SU-DHL-6 (cell line): ENCODE data around the gene IQCE.

Experiments used
- H2AFZ ChIP-seq: fragments of 200-600 bp; sonication (generic); 2 replicates; pipeline ENCODE4 v1.6.1; 2014; ENCODE audit warnings: low read depth, mild to moderate bottlenecking, moderate library complexity, mixed read lengths, antibody characterized with exemption, low read length; ENCODE audit not compliant: severe bottlenecking
- H3F3A ChIP-seq: fragments of 200-600 bp; shearing (Covaris generic); 2 replicates; pipeline ENCODE4 v1.6.0; 2016; ENCODE audit warnings: antibody characterized with exemption, mild to moderate bottlenecking; ENCODE audit not compliant: insufficient read depth
- H3K27ac ChIP-seq: fragments of 200-600 bp; sonication (generic); 2 replicates; pipeline ENCODE4 v1.5.1; 2016; ENCODE audit warnings: low read depth, mild to moderate bottlenecking, low read length, moderate library complexity, mixed read lengths
- H3K27me3 ChIP-seq: fragments of 200-600 bp; sonication (generic), shearing (Covaris generic); 2 replicates; pipeline ENCODE4 v1.6.0; 2014; ENCODE audit warnings: mild to moderate bottlenecking, low read length
- H3K36me3 ChIP-seq: fragments of 200-600 bp; sonication (generic); 2 replicates; pipeline ENCODE4 v1.6.1; 2014; ENCODE audit warnings: mild to moderate bottlenecking, low read length, mixed read lengths
- H3K4me2 ChIP-seq: fragments of 300-600, 200-600 bp; shearing (Covaris generic), sonication (generic); 2 replicates; pipeline ENCODE4 v1.6.0; 2014; ENCODE audit warnings: low read length, low read depth, mild to moderate bottlenecking; ENCODE audit not compliant: poor library complexity, severe bottlenecking
- H3K4me3 ChIP-seq: fragments of 200-600 bp; sonication (generic); 2 replicates; pipeline ENCODE4 v1.5.1; 2014; ENCODE audit warnings: antibody characterized with exemption, low read length, mild to moderate bottlenecking, mixed read lengths; ENCODE audit not compliant: insufficient read depth, poor library complexity, severe bottlenecking
- H3K79me2 ChIP-seq: fragments of 200-600 bp; sonication (generic); 2 replicates; pipeline ENCODE4 v1.6.1; 2014; ENCODE audit warnings: mild to moderate bottlenecking, low read length, moderate library complexity; ENCODE audit not compliant: insufficient read depth
- H3K9ac ChIP-seq: fragments of 200-600 bp; sonication (generic); 2 replicates; pipeline ENCODE4 v1.7.0; 2014; ENCODE audit warnings: mild to moderate bottlenecking, low read length
- H3K9me2 ChIP-seq: fragments of 200-600 bp; sonication (generic); replicated peaks from 2 replicates; pipeline ENCODE4 v1.6.1; 2014; ENCODE audit warnings: low read length; ENCODE audit not compliant: insufficient read depth
- H3K9me3 ChIP-seq: fragments of 200-600 bp; sonication (generic); 2 replicates; pipeline ENCODE4 v1.6.1; 2014; ENCODE audit warnings: low read length, mixed read lengths; ENCODE audit not compliant: insufficient read depth
- H4K20me1 ChIP-seq: fragments of 200-600 bp; sonication (generic); 2 replicates; pipeline ENCODE4 v1.6.1; 2014; ENCODE audit warnings: low read depth, mild to moderate bottlenecking, antibody characterized with exemption, low read length, moderate library complexity, mixed read lengths
- CTCF ChIP-seq: fragments of 200-600 bp; sonication (generic); IDR thresholded peaks from one replicate; pipeline ENCODE4 v1.5.1; 2017; ENCODE audit warnings: antibody characterized with exemption, mild to moderate bottlenecking, low read length, moderate library complexity; ENCODE audit not compliant: insufficient read depth, poor library complexity, severe bottlenecking
- EZH2phosphoT487 ChIP-seq: fragments of 200-600 bp; sonication (generic), shearing (Covaris generic); conservative IDR thresholded peaks from 2 replicates; pipeline ENCODE4 v1.6.1; 2018; ENCODE audit warnings: mild to moderate bottlenecking, antibody characterized with exemption, low read length, moderate library complexity, mixed read lengths

Gene IQCE

GRCh38 chr7:2610466-2610865 lies 51.7 kb downstream of the IQCE start:
- no peak overlapping the region for H3K27ac ChIP-seq
- H3F3A ChIP-seq, result no peaks in the 10 kb centered on the region
- no peaks in the 10 kb centered on the region for H3K79me2 ChIP-seq
- H3K27me3 ChIP-seq, result no peaks in the 10 kb centered on the region
- no peak for TF ChIP-seq CTCF
- TF ChIP-seq EZH2phosphoT487, result no peak
- no peaks in the 10 kb centered on the region for H3K9me3 ChIP-seq
- no peak overlapping the region for H2AFZ ChIP-seq
- H3K9me2 ChIP-seq, result no peaks in the 10 kb centered on the region
- no peak overlapping the region for H3K9ac ChIP-seq
- H3K36me3 ChIP-seq, result no peaks in the 10 kb centered on the region
- no peaks in the 10 kb centered on the region for H4K20me1 ChIP-seq
- no peak overlapping the region for H3K4me3 ChIP-seq
- no peak overlapping the region for H3K4me2 ChIP-seq

GRCh38 chr7:2610898-2611297 lies 52.1 kb downstream of the IQCE start:
- Histone ChIP-seq H3K9me3 (no peaks in the 10 kb centered on the region), H3K27ac (no peak overlapping the region), H3K9ac (no peak overlapping the region), H3K36me3 (no peaks in the 10 kb centered on the region), H3K79me2 (no peaks in the 10 kb centered on the region), H3K4me3 (no peak overlapping the region), H3K9me2 (no peaks in the 10 kb centered on the region), H3K4me2 (no peak overlapping the region), H3F3A (no peaks in the 10 kb centered on the region), H4K20me1 (no peaks in the 10 kb centered on the region), H2AFZ (no peak overlapping the region), H3K27me3 (no peaks in the 10 kb centered on the region)
- no peak for TF ChIP-seq EZH2phosphoT487
- no peak for TF ChIP-seq CTCF

GRCh38 chr7:2611401-2611800 lies 52.6 kb downstream of the IQCE start:
- Histone ChIP-seq H3K27ac (no peak overlapping the region), H3K4me3 (no peak overlapping the region), H3F3A (no peaks in the 10 kb centered on the region), H3K9ac (no peak overlapping the region), H3K27me3 (no peaks in the 10 kb centered on the region), H3K9me3 (no peaks in the 10 kb centered on the region), H3K36me3 (no peaks in the 10 kb centered on the region), H2AFZ (no peak overlapping the region), H3K4me2 (no peak overlapping the region), H4K20me1 (no peaks in the 10 kb centered on the region), H3K9me2 (no peaks in the 10 kb centered on the region), H3K79me2 (no peaks in the 10 kb centered on the region)
- TF ChIP-seq CTCF (no peak), EZH2phosphoT487 (no peak)

GRCh38 chr7:2611922-2612321 lies 53.1 kb downstream of the IQCE start:
- no peaks in the 10 kb centered on the region for H3F3A ChIP-seq
- H3K79me2 ChIP-seq, result no peaks in the 10 kb centered on the region
- H3K4me3 ChIP-seq, result no peak overlapping the region
- no peak overlapping the region for H3K4me2 ChIP-seq
- no peaks in the 10 kb centered on the region for H3K9me2 ChIP-seq
- no peak for TF ChIP-seq EZH2phosphoT487
- no peak for TF ChIP-seq CTCF
- no peaks in the 10 kb centered on the region for H3K27me3 ChIP-seq
- no peak overlapping the region for H3K27ac ChIP-seq
- H4K20me1 ChIP-seq, result no peaks in the 10 kb centered on the region
- H3K9ac ChIP-seq, result no peak overlapping the region
- H3K9me3 ChIP-seq, result no peaks in the 10 kb centered on the region
- no peak overlapping the region for H2AFZ ChIP-seq
- H3K36me3 ChIP-seq, result no peaks in the 10 kb centered on the region
